Stimulated activated CD8-positive, alpha-beta memory T cell treated with anti-CD3 and anti-CD28 coated beads, Interleukin-15, amount 100 ng/mL, for 48 hours (primary cell): ENCODE data around the gene PBX1.

Experiments used
- DNase-seq, 2 donors: peaks; one replicate each; pipeline ENCODE4 v3.0.0-alpha.2; 2020; ENCODE audit warnings: low read depth in 2 of 2

Gene PBX1

DNA sequence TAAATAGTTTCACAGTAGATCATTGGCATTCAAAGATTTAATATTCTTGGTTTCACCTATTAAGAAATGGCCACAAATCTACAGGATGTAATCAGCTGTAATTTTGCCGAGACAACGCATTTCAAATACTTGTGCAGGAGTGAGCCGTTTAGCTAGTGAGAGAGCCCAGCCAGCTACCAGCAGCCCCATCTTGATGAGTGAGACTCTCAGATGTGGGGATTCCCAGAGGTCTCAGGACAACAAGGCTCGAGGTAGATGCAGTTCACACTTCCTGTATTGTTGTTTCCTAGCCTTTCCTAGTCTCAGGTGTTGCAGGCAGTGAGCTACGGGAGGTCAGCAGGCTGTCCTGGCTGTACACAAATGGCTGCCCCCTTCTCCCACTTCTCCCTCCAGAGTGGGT is 108.6 kb downstream of the PBX1 start:
- DNase-seq, result no peak

DNA sequence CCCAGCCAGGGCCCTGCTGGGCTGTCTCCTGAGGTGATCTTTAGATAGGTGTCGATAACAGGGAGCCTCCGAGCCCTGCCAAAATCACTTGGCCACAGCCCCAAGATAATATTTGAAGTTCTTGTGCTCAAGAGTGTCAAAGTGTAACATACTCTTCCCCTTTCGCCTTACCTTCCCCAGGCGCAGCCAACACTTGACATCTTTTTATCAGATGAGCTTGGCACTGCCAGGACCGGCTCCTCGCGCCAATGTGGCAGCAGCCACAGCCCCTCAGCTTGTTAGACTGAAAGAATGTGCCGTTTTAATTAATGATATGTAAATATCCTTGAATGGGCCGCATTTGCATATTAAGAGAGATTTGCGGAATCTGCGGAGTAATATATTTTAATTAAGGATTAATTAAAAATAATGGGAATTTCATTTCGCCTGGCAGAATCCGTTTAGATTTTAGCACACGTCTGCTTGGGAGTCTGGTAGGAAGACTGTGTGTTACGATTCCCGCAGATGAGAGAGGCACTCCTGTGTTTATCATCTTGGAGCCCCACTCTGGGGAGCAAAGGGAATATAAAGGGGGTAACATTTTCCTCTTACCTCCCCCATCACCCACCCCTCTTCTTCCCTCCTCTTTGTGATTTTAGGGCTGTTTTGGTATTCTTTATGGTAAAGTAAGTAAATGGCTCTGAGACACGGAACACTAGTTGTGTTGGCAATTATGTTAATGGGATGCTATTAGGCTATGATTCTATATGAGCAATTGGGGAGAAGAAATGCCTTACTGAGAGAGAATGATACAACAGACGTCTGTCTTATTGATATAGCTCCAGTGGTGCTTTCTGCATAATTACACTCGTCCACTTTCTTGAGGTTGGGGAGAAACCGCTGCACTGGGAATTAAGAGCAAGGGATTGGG is 109.8 kb downstream of the PBX1 start:
- DNase-seq, result no peak

DNA sequence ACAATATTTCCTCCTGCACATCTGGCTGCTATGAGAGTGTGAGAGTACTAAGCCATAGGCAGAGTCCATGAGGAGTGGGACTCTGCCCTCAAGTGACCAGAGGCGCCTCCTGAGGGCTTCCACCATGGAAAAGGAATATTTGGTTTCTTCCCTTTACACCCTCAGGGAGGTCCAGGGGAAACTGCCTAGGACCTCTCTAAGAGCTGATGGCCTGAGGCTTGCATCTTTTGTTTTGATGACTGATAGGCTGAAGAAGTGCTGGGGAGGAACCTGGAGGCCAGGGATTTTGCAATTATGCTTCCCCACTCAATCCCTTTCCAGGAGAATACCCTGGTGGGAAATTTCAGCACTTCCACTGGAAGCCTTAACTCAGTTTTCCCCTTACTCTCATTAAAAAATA is 111.0 kb downstream of the PBX1 start:
- DNase-seq, result no peak

DNA sequence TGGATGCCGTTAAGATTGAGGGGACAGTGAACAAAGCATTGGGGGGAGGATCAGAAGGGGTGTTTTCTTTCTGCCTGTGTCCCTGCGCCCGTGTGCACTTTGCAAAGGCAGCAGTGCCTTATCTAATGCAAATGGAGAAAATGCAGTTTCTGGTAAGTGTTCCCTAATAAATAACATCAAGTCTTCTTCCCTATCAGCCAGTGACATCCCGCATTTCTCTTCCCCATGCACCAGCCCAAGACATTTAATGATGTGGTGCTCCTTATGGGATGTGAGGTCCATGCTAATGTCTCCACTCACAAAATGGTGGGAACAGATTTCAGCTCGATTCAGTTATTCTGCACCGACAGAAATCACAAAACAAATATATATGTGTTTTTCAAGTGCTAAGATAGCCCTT is 111.8 kb downstream of the PBX1 start:
- no peak for DNase-seq

DNA sequence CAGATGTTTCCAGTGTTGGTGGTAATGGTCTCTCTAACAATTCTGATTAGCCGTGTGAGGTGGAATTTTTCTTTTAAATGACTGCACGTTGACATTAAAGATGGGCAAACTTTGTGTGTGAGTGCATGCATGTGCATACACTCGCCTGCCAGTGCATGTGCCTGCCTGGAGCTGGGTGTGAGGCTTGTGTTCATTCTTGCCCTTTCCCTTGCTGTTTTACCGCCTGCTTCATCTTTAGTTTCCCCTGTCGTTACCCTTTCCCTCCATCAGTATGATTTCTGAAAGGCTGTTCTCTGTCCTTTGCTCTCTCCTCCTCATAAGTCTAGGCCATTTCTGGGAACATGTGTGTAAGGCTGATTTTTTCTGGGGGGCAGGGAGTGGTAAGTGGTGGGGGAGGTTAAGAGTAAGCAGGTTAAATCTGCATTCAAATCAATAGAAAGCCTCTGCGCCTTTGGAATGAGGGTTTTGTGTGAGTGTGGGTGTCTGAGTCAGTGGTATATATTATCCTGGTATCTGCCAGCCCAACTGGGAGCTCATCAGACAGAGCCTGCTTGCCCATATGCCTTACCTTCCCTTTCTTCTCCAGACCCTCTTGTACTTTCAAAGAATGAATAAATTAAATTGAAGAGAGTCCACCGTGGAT is 112.5 kb downstream of the PBX1 start:
- no peak for DNase-seq

DNA sequence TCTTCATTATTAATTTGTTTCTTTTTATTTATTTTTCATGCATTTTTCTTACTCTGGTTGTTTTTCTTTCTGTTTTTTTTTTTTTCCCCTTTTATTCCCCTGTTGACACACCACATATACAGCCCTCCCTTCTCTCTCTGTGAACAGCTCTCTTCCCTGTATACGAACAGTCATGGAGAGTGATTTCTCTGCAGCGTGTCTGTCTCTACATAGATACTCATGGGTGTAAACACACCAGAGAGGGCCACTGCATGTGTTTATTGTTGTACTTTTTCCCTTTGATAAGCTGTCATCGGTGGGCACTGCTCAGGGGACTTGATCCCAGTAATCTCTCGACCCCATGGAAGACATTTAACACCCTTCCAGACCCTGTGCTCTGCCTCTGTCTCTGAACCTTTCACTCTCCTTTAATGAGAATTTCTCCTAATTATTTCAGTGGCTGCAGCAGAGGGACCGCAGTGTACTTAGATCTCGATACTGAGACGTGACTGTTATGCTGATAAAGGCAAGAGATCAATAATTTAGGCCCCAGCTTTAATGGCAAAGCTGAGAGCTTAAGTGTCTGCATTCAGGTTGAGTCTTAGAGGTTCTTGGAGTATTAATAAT is 113.1 kb downstream of the PBX1 start:
- no peak for DNase-seq

DNA sequence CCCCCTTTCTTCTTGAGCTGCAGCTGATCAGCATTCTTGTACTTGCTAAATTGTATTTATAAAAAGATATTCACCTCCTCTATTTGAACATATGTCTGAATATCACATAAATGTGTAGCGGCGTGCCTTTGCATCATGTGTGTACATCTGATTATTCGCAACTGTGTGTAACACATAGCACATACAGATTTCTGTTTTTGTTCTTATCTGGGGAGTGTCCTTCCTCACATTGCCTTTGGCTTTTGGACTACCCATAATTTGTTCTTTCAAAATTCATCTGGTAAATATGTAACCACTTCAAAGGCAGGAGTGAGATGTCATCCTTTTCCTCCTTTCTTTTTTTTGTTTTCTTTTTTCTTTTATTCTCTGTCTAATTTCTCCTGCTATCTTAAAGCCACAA is 113.6 kb downstream of the PBX1 start:
- no peak for DNase-seq

DNA sequence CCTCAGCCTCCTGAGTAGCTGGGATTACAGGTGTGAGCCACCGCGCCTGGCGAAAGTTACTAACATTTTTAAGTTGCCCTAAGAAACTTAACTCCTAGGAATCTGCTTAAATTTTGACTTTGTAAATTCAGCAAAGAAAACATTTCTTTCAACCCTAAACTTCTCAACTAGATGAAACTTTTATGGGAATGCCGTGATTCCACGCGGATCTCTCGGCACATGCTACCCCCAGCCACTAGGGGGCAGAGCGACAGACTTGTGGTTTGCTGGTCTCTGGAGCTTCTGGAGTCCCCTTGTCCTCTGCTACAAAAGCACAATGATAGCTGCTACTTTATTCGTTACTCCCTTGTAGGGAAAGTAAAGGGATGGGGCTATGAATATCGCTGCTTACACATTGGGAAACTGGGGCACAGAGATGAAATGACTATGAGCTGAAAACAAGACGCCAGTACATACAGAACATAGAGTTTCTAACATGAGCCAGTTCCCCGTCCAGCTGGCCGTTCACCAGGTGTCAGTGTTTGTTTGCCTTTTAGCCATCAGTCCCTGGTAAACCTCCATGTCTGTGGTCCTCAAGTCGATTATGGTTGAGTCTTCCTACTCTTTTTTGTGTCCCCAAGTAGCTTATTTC is 114.7 kb downstream of the PBX1 start:
- DNase-seq, result no peak

DNA sequence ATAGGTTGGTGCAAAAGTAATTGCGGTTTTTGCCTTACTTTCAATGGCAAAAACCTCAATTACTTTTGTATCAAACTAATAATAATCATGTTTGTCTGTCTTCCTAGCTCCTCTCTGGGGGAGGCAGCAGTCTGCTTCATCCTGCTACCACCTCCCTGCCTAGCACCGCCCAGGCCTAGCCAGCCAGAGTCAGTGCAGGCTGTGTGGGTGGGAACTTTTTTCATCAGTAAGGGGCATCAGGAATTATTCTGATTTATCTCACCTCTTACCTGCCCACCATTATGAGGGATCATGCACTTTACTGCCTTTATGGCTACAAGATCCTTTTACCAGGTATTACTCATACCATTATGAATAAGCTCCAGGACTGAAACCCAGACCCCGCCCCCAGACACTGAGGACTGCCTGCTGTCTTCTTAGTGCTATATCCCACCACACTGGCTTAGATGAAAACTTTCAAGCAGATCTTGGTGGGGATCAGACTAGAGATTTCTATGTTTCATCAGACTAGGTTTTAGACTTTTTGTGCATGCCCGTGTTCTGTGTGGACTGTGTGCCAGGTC is 116.4 kb downstream of the PBX1 start:
- DNase-seq, result no peak

DNA sequence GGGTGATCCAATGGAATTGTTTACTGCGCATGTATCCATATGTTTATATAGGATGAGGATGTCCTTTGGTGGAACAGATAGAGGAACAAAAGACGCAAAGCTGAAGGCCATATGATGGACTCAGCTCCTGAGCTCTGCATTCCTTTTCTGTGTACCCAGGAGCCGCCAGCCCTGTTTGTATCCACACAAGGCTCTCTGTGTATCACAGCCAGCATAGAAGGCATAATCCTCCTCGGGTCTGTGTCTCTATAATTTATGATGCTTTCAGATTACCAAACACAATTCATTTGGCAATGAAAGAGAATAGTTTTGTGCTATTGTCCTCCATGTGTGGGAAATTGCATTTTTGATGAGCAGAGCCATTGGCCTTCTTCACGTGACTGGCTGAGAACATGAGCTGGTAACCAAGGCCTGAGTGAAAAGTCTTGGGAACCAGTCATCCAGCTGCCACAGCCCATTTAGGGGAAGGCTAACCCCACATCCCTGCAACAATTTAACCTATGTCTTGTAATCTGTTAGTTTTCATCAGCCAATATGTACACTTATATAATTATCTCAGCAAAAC is 119.2 kb downstream of the PBX1 start:
- DNase-seq, result no peak

DNA sequence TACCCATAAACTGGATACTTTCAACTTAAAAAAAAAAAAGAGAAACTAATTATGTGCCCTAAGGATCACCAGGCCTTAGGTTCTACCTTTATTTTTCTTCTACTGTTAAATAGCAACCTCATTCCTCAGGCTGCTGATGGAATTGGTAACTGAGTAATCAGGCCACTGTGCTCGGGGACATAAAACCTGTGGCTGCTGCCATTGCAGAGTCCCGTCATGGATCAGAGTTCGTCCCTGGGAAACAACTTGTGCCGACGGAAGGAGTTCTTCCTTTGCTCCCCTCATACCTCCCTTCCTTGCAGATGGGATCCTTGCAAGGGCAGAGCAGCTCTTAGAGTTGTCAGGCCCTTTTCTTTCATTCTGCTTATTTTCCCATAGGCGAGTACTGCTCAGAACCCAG is 123.6 kb downstream of the PBX1 start:
- DNase-seq, result no peak

DNA sequence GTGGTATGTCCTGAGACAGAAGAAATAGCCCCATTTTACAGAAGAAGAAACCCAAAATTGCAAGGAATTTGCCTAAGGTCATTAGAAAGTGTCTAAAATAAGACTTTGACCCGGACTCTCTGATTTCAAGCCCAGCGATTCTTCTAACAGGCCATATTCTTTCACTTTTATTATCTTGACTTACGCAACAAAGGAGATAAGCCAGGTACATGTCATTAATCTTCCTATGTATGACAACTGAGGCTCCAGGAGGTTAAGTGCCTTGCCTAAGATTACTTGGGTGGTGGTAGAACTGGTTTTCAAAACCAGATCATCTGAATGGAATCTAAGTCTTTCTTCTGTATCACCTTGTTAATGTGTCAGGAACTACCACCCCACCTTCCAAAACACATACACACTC is 124.3 kb downstream of the PBX1 start:
- no peak for DNase-seq

DNA sequence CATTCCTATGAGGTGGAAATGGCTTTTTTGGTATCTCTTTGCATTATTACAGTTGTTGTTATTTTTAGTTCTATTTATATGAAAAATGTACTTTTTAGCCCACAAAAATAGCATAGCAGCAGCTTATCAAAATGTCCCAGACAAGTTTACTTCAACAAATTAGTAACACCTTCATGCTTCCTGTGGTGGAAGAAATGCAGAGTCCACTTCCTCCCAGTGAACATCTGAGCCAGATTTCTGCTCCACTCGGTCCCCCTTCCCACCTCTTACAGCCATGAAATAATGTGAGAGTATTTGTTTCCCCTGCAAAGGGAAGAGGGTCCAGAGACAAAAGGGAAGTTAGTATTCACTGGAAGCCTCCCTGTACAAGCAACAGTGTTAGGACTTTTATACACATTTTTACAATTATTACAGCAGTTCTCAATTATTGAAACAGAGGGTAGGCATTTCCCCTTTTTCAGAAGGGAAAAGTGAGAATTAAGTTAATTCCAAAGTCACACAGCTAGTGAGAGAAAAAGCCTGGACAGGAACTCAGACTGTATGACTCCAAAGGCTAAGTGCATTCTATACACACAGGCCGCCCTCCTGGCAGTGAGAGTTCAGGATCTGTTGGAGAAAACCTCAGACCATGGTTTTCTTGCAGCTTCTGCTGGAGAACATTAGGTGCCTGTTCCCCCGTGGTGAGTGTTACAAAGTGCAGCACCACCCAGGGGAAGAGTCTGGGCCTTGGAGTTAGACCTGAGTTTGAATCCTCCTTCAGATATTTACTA is 126.5 kb downstream of the PBX1 start:
- no peak for DNase-seq

DNA sequence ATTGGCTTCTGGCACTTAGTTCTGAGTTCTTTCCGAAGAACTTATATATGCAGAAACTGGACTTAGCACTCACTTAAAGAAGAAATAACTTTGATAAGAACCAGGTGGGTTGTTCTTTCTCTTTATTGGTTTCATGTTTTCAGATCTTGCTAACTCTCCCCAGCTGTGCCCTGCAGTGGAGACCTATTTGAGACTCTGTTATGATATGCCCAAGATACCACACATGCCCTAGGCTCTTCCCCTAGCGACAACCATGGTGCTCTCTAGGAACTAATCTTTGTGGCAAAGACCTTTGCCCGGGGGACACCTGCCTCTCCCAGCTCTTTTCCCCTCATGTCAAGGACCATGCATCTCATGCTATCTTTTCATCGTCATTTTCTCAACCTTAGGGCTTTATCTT is 128.8 kb downstream of the PBX1 start:
- DNase-seq, result no peak

DNA sequence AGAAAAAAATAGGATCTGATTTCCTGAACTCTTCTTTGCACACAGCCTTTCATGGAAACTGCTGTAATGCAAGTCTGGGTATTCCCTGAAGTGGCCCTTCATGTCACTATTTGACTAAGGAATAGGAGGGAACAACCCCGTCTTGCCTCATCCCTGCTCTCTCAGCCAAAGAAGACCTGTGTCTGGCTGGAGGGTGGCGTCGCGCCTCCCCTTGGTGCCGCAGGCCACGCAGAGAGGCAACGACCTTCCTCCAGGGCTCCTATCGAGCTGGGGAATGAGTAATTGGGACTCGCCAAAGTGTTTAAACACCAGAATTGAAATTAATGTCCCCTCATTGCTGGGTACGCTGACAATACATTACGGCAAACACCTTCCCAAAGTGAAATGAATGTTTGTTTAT is 129.8 kb downstream of the PBX1 start:
- DNase-seq, result no peak

DNA sequence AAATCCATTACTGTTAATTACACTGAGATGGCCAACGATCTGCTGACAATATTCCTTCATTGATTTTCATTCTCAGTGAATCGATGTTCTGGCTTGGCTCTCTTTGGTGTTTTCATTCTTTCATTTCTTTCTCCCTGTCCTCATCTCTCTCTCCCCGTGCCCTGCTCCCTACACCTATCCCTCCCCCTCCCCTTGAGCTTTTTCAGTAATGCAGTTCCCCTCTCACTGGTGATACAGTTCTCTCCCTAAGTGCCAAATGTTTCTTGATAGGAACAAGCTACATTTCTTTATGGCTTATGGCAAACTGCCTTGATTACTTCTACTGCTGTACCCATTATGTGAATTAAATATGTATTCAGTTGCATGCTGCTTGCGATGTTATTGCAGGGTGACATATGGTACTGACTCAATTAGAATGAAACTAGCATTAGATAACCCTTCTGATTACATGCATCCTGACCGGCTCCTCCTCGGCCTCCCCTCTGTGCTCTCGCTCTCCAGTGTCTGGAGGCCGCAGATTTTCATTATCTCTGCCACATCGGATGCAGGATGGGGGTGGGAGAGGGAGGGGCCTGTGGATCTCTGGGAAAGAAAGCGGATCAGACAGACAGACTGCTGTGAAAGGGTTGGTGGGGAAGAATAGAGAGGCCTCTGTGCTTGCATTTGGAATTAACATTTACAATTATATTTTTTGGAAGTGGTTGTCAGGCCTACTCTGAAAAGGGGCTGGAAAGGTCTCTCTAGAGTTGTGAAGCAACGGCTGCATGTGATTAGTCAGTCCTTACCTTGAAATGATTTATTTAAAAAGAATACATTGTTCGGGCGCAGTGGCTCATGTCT is 130.9 kb downstream of the PBX1 start:
- DNase-seq, result no peak

DNA sequence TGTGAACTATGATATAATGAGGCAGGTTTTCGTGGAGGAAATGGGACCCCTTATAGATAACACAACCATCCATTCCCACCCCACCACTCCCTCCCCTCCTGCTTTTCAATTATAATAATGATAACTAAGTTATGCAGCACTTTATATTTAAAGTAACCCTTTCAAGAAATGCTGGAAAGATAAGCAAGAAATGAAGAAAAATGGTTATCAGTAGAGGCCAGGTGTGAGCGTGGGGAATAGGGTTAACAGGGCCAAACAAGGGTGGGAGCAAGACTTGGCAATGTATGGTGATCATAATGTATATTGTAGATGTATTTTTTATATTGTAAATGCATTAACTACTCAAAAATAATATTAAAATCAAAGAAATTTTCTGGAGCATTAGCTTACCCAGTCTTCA is 133.4 kb downstream of the PBX1 start:
- DNase-seq, result no peak

DNA sequence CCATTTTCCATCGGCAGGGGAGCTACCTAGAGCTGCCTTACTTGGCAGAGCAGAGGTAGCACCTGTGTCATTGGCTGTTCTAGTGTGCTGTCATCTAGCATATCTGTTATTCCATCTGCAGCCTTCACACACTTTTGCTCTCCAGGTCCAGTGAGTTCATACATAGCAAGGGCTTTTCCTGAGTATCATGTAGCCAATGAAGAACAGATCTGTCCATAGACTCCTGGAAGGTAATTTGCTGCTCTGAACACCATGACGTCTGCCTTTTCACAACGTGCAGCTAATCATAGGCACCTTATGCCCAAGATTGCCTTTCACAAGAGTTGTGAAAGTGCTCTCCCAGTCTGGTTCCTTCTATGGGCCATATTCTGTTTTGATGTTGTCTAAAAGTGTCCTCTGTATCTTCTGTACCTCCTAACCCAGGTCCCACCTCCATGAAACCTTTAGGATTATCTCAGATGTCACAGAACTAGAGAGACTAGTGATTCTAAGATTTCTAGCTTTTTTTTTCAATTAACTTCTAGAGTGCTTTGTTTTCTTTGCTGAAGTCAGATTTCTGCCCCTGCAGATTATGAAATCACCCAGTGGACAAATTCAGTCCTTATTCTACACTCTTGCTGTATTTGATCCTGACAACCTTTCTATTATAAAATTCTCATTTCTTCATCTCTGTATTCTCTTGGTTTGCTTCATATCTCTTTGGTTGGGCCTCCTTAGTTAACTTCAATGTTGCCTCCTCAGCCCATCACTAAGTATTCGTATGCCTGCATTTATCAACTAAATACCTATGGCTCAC is 134.8 kb downstream of the PBX1 start:
- no peak for DNase-seq

DNA sequence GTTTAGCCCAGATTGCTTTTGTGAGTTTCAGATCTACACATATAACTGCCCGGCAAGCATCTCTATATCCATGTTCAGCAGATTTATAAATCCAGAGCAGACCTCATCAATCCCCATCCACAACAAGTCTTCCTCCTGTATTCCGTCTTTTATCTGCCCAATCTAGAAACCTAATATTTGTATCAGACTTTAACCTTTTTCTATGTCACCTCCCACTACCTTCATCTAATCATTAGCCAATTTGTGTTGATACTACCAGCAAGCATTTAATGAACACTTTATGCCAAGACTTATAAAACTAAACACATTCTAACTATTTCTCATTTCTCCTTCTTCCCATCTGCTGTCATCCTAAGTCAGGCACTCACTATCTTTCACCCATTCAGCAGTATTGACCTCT is 135.5 kb downstream of the PBX1 start:
- DNase-seq, result no peak
